ENCODE measurements around the gene USP48. TPM values are rescaled to one million over a fixed set of nuclear protein-coding genes. Genes with fewer than 3 reads are reported as not detected.

Gene USP48
- total and polyA plus RNA-seq, 2 of the 8 experiments (the other 6 are each of a cell fraction or from before 2014, with no cell fraction given), result 12.8 to 83.5 TPM

DNA sequence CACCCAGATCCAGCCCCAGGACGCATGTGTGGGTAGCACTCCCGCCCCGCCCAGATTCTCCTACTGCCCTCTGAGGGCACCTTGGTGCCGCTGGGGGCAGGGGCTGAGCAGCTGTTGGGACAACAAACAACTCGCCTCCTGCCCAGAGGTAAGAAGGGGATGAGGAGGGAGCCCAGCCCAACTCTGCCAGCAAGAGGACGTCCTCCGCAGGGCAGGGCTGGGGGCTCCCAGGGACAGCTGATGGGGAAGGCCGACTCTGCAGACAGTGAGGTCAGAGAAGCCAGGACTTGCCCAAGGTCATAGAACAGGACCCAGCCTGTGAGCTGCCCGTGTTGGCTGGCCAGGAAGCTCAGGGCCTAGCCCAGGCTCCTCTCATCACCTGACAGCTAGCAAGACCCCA is 132.5 kb downstream of the USP48 start (continued):
- TF ChIP-seq RFX5 (IDR thresholded peaks at IDR 0.05; ENCODE audit: borderline replicate concordance, low read depth, low read length) (no peak), TAF7 (optimal IDR thresholded peaks at IDR 0.05; ENCODE audit: borderline replicate concordance, low read depth, low read length) (no peak), NANOG (IDR thresholded peaks at IDR 0.05; ENCODE audit: insufficient read depth, low read depth, low read length, poor library complexity, severe bottlenecking) (no peak), JUN (IDR thresholded peaks at IDR 0.05; ENCODE audit: low read depth, low read length) (no peak), JUND (IDR thresholded peaks at IDR 0.05; ENCODE audit: low read length) (no peak), PHF8 (conservative IDR thresholded peaks at IDR 0.05; ENCODE audit: low read depth, low read length) (no peak)
- TF ChIP-seq, protein P1, sequence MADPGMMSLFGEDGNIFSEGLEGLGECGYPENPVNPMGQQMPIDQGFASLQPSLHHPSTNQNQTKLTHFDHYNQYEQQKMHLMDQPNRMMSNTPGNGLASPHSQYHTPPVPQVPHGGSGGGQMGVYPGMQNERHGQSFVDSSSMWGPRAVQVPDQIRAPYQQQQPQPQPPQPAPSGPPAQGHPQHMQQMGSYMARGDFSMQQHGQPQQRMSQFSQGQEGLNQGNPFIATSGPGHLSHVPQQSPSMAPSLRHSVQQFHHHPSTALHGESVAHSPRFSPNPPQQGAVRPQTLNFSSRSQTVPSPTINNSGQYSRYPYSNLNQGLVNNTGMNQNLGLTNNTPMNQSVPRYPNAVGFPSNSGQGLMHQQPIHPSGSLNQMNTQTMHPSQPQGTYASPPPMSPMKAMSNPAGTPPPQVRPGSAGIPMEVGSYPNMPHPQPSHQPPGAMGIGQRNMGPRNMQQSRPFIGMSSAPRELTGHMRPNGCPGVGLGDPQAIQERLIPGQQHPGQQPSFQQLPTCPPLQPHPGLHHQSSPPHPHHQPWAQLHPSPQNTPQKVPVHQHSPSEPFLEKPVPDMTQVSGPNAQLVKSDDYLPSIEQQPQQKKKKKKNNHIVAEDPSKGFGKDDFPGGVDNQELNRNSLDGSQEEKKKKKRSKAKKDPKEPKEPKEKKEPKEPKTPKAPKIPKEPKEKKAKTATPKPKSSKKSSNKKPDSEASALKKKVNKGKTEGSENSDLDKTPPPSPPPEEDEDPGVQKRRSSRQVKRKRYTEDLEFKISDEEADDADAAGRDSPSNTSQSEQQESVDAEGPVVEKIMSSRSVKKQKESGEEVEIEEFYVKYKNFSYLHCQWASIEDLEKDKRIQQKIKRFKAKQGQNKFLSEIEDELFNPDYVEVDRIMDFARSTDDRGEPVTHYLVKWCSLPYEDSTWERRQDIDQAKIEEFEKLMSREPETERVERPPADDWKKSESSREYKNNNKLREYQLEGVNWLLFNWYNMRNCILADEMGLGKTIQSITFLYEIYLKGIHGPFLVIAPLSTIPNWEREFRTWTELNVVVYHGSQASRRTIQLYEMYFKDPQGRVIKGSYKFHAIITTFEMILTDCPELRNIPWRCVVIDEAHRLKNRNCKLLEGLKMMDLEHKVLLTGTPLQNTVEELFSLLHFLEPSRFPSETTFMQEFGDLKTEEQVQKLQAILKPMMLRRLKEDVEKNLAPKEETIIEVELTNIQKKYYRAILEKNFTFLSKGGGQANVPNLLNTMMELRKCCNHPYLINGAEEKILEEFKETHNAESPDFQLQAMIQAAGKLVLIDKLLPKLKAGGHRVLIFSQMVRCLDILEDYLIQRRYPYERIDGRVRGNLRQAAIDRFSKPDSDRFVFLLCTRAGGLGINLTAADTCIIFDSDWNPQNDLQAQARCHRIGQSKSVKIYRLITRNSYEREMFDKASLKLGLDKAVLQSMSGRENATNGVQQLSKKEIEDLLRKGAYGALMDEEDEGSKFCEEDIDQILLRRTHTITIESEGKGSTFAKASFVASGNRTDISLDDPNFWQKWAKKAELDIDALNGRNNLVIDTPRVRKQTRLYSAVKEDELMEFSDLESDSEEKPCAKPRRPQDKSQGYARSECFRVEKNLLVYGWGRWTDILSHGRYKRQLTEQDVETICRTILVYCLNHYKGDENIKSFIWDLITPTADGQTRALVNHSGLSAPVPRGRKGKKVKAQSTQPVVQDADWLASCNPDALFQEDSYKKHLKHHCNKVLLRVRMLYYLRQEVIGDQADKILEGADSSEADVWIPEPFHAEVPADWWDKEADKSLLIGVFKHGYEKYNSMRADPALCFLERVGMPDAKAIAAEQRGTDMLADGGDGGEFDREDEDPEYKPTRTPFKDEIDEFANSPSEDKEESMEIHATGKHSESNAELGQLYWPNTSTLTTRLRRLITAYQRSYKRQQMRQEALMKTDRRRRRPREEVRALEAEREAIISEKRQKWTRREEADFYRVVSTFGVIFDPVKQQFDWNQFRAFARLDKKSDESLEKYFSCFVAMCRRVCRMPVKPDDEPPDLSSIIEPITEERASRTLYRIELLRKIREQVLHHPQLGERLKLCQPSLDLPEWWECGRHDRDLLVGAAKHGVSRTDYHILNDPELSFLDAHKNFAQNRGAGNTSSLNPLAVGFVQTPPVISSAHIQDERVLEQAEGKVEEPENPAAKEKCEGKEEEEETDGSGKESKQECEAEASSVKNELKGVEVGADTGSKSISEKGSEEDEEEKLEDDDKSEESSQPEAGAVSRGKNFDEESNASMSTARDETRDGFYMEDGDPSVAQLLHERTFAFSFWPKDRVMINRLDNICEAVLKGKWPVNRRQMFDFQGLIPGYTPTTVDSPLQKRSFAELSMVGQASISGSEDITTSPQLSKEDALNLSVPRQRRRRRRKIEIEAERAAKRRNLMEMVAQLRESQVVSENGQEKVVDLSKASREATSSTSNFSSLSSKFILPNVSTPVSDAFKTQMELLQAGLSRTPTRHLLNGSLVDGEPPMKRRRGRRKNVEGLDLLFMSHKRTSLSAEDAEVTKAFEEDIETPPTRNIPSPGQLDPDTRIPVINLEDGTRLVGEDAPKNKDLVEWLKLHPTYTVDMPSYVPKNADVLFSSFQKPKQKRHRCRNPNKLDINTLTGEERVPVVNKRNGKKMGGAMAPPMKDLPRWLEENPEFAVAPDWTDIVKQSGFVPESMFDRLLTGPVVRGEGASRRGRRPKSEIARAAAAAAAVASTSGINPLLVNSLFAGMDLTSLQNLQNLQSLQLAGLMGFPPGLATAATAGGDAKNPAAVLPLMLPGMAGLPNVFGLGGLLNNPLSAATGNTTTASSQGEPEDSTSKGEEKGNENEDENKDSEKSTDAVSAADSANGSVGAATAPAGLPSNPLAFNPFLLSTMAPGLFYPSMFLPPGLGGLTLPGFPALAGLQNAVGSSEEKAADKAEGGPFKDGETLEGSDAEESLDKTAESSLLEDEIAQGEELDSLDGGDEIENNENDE (IDR thresholded peaks at IDR 0.05; ENCODE audit: insufficient replicate concordance, low read length), result no peak
